Osteocyte (in vitro differentiated cells): ENCODE data around the gene TRMT61A. TPM values are rescaled to one million over a fixed set of nuclear protein-coding genes. Genes with fewer than 3 reads are reported as not detected.

Experiments
- DNase-seq: peaks from one replicate; pipeline ENCODE4 v3.0.0; 2021; ENCODE audit warnings: mixed read lengths; ENCODE audit not compliant: unreplicated experiment; ENCODE audit errors: extremely low spot score
- H3K27ac Mint-ChIP-seq: one replicate; pipeline ENCODE4 v1.8.0; 2021; ENCODE audit warnings: mild to moderate bottlenecking, mixed read lengths; ENCODE audit not compliant: unreplicated experiment
- H3K27me3 Mint-ChIP-seq: one replicate; pipeline ENCODE4 v1.8.0; 2021; ENCODE audit warnings: mixed read lengths; ENCODE audit not compliant: unreplicated experiment
- H3K36me3 Mint-ChIP-seq: one replicate; pipeline ENCODE4 v1.8.0; 2021; ENCODE audit warnings: mixed read lengths; ENCODE audit not compliant: unreplicated experiment
- H3K4me1 Mint-ChIP-seq: one replicate; pipeline ENCODE4 v1.8.0; 2021; ENCODE audit warnings: mixed read lengths; ENCODE audit not compliant: unreplicated experiment
- H3K4me3 Mint-ChIP-seq: one replicate; pipeline ENCODE4 v1.8.0; 2021; ENCODE audit warnings: mild to moderate bottlenecking, moderate library complexity, mixed read lengths; ENCODE audit not compliant: unreplicated experiment
- H3K9me3 Mint-ChIP-seq: one replicate; pipeline ENCODE4 v1.8.0; 2021; ENCODE audit warnings: mixed read lengths; ENCODE audit not compliant: unreplicated experiment
- CTCF ChIP-seq: fragments of 200-600 bp; sonication (generic); IDR thresholded peaks from 2 replicates; pipeline ENCODE4 v1.5.0; 2021; ENCODE audit warnings: antibody characterized with exemption, mild to moderate bottlenecking, moderate library complexity
- total RNA-seq: library from RNA; stranded (reverse); gene quantifications from 2 replicates; pipeline ENCODE4 v1.2.1, GENCODE V29; 2021

The TRMT61A gene
- total RNA-seq, 1 donor from 2014 or later: 11.5 TPM

- H3K27me3 Mint-ChIP-seq: no peaks in the 10 kb centered on the region
- peaks cover 21% of the 10 kb centered on the region for H3K36me3 Mint-ChIP-seq
- H3K27ac Mint-ChIP-seq: no peak overlapping the region
- no peaks in the 10 kb centered on the region for H3K9me3 Mint-ChIP-seq
- DNase-seq: no peak
- TF ChIP-seq CTCF: no peak
- H3K4me1 Mint-ChIP-seq: peaks cover 10% of the 10 kb centered on the region
- no peak overlapping the region for H3K4me3 Mint-ChIP-seq
These were observed 32.2 kb upstream of the TRMT61A start for GRCh38 chr14:103496776-103497175.

GRCh38 chr14:103499709-103500108 lies 29.3 kb upstream of the TRMT61A start:
- H3K4me3 Mint-ChIP-seq: no peak overlapping the region
- no peaks in the 10 kb centered on the region for H3K27me3 Mint-ChIP-seq
- H3K36me3 Mint-ChIP-seq: peaks cover 34% of the 10 kb centered on the region
- peaks cover 19% of the 10 kb centered on the region for H3K4me1 Mint-ChIP-seq
- no peak overlapping the region for H3K27ac Mint-ChIP-seq
- no peak for TF ChIP-seq CTCF
- DNase-seq: no peak
- no peaks in the 10 kb centered on the region for H3K9me3 Mint-ChIP-seq

- Mint-ChIP-seq H3K36me3 (peaks cover 40% of the 10 kb centered on the region), H3K27ac (peak overlapping the region; percentile 64), H3K9me3 (no peaks in the 10 kb centered on the region), H3K4me3 (no peak overlapping the region), H3K27me3 (no peaks in the 10 kb centered on the region), H3K4me1 (peaks cover 19% of the 10 kb centered on the region)
- peak; percentile 96 for TF ChIP-seq CTCF
- peak; percentile 94 for DNase-seq
These were observed 28.6 kb upstream of the TRMT61A start for GRCh38 chr14:103500148-103500990.

GRCh38 chr14:103501041-103501870 lies 27.7 kb upstream of the TRMT61A start:
- TF ChIP-seq CTCF: no peak
- no peak for DNase-seq
- H3K27me3 Mint-ChIP-seq: no peaks in the 10 kb centered on the region
- no peak overlapping the region for H3K4me3 Mint-ChIP-seq
- H3K27ac Mint-ChIP-seq: peak overlapping the region; percentile 60
- no peaks in the 10 kb centered on the region for H3K9me3 Mint-ChIP-seq
- H3K4me1 Mint-ChIP-seq: peaks cover 19% of the 10 kb centered on the region
- peaks cover 40% of the 10 kb centered on the region for H3K36me3 Mint-ChIP-seq
